WTC11 (cell line): Measurements from ENCODE around the gene PIGU. TPM values are rescaled to one million over a fixed set of nuclear protein-coding genes. Genes with fewer than 3 reads are reported as not detected.

Source experiments
- ATAC-seq: fragments of 200-7000 bp; cut with Tn5 transposase; 2 replicates; pipeline ENCODE4 v1.10.0; 2021; ENCODE audit warnings: mild to moderate bottlenecking, moderate library complexity
- CTCF ChIA-PET: fragments of 300-600 bp; sonication (Branson Sonifier 250); formaldehyde crosslinking; loops from one replicate; lab custom pipeline; 2021; ENCODE audit warnings: antibody characterized with exemption; lab: Charles Lee
- POLR2A ChIA-PET: fragments of 350-600 bp; sonication (Branson Sonifier 250); formaldehyde crosslinking; loops from one replicate; lab custom pipeline; 2021; ENCODE audit warnings: antibody characterized with exemption; lab: Charles Lee
- DNase-seq: peaks from one replicate; pipeline ENCODE4 v3.0.0; 2021; ENCODE audit warnings: low spot score
- H3K27ac Mint-ChIP-seq: 2 replicates; pipeline ENCODE4 v1.8.0; 2021; ENCODE audit warnings: mixed read lengths
- H3K27me3 Mint-ChIP-seq: 2 replicates; pipeline ENCODE4 v1.8.0; 2021; ENCODE audit warnings: low read depth, mild to moderate bottlenecking, moderate library complexity, mixed read lengths
- H3K36me3 Mint-ChIP-seq: 2 replicates; pipeline ENCODE4 v1.8.0; 2021; ENCODE audit warnings: mixed read lengths
- H3K4me1 Mint-ChIP-seq: 2 replicates; pipeline ENCODE4 v1.8.0; 2022; ENCODE audit warnings: mixed read lengths
- H3K4me3 Mint-ChIP-seq: 2 replicates; pipeline ENCODE4 v1.8.0; 2021; ENCODE audit warnings: mild to moderate bottlenecking, moderate library complexity, mixed read lengths
- H3K9me3 Mint-ChIP-seq: 2 replicates; pipeline ENCODE4 v1.8.0; 2021; ENCODE audit warnings: mixed read lengths
- AFF4 ChIP-seq: sonication (generic); formaldehyde crosslinking; IDR thresholded peaks from 2 replicates; pipeline ENCODE4 v1.8.1; 2023; ENCODE audit warnings: mild to moderate bottlenecking, missing genetic modification reagents, borderline replicate concordance
- ATF1 ChIP-seq: sonication (generic); formaldehyde crosslinking; IDR thresholded peaks from 2 replicates; pipeline ENCODE4 v1.8.1; 2023; ENCODE audit warnings: mild to moderate bottlenecking, moderate library complexity, missing genetic modification reagents
- CREB1 ChIP-seq: sonication (generic); formaldehyde crosslinking; IDR thresholded peaks from 2 replicates; pipeline ENCODE4 v1.8.0; 2023; ENCODE audit warnings: mild to moderate bottlenecking, missing genetic modification reagents
- CREM ChIP-seq: sonication (generic); formaldehyde crosslinking; IDR thresholded peaks from 2 replicates; pipeline ENCODE4 v1.8.1; 2022; ENCODE audit warnings: mild to moderate bottlenecking, missing genetic modification reagents, moderate library complexity
- E2F4 ChIP-seq: sonication (generic); formaldehyde crosslinking; IDR thresholded peaks from 2 replicates; pipeline ENCODE4 v1.8.1; 2022; ENCODE audit warnings: low read depth, mild to moderate bottlenecking, moderate library complexity, missing genetic modification reagents, borderline replicate concordance
- EMX1 ChIP-seq: fragments of 250-450 bp; sonication (Bioruptor Pico); IDR thresholded peaks from 2 replicates; pipeline ENCODE4 v1.8.0; 2021; ENCODE audit warnings: mild to moderate bottlenecking
- FOXK1 ChIP-seq: sonication (generic); formaldehyde crosslinking; IDR thresholded peaks from 2 replicates; pipeline ENCODE4 v1.8.0; 2022; ENCODE audit warnings: mild to moderate bottlenecking, moderate library complexity, missing genetic modification reagents
- MAX ChIP-seq: sonication (generic); formaldehyde crosslinking; IDR thresholded peaks from 2 replicates; pipeline ENCODE4 v1.8.0; 2022; ENCODE audit warnings: mild to moderate bottlenecking, missing genetic modification reagents
- MLX ChIP-seq: sonication (generic); formaldehyde crosslinking; IDR thresholded peaks from 2 replicates; pipeline ENCODE4 v1.8.1; 2023; ENCODE audit warnings: mild to moderate bottlenecking, missing genetic modification reagents, moderate library complexity
- RELA ChIP-seq: sonication (generic); formaldehyde crosslinking; IDR thresholded peaks from 2 replicates; pipeline ENCODE4 v1.8.1; 2022; ENCODE audit warnings: missing genetic modification reagents, mild to moderate bottlenecking, borderline replicate concordance
- SP1 ChIP-seq: sonication (generic); formaldehyde crosslinking; conservative IDR thresholded peaks from 2 replicates; pipeline ENCODE4 v1.8.1; 2022; ENCODE audit warnings: missing genetic modification reagents
- TCF7 ChIP-seq: sonication (generic); formaldehyde crosslinking; IDR thresholded peaks from 2 replicates; pipeline ENCODE4 v1.8.0; 2022; ENCODE audit warnings: mild to moderate bottlenecking, low read depth, missing genetic modification reagents, moderate library complexity
- USF1 ChIP-seq: sonication (generic); formaldehyde crosslinking; IDR thresholded peaks from 2 replicates; pipeline ENCODE4 v1.8.0; 2022; ENCODE audit warnings: mild to moderate bottlenecking, missing genetic modification reagents
- ZBTB43 ChIP-seq: sonication (generic); formaldehyde crosslinking; IDR thresholded peaks from 2 replicates; pipeline ENCODE4 v1.8.1; 2023; ENCODE audit warnings: mild to moderate bottlenecking, missing genetic modification reagents
- ZNF425 ChIP-seq: fragments of 250-450 bp; sonication (Bioruptor Pico); conservative IDR thresholded peaks from 2 replicates; pipeline ENCODE4 v1.9.0; 2021; ENCODE audit warnings: mild to moderate bottlenecking
- total RNA-seq: library from RNA; stranded (reverse); gene quantifications from 3 replicates; pipeline ENCODE4 v1.2.3, GENCODE V29; 2021

Gene PIGU
- total RNA-seq, 1 experiment from 2014 or later, result 24.8 TPM

- no peaks in the 10 kb centered on the region for H3K9me3 Mint-ChIP-seq
- no peak for TF ChIP-seq MAX (CRISPR knock-in tag)
- TF ChIP-seq ZNF425 (CRISPR knock-in tag), result no peak
- H3K4me1 Mint-ChIP-seq, result no peaks in the 10 kb centered on the region
- no peak for ATAC-seq
- DNase-seq, result no peak
- H3K27me3 Mint-ChIP-seq, result no peaks in the 10 kb centered on the region
- H3K27ac Mint-ChIP-seq, result no peak overlapping the region
- H3K36me3 Mint-ChIP-seq, result peaks cover 17% of the 10 kb centered on the region
- CTCF ChIA-PET, result no interaction called here
- H3K4me3 Mint-ChIP-seq, result no peak overlapping the region
- POLR2A ChIA-PET, result no interaction called here
These were observed 47.0 kb downstream of the PIGU start for GRCh38 chr20:34629904-34630303.

- CTCF ChIA-PET, result no interaction called here
- no peak for ATAC-seq
- DNase-seq, result no peak
- H3K4me1 Mint-ChIP-seq, result no peaks in the 10 kb centered on the region
- no peak overlapping the region for H3K27ac Mint-ChIP-seq
- H3K27me3 Mint-ChIP-seq, result no peaks in the 10 kb centered on the region
- no peak overlapping the region for H3K4me3 Mint-ChIP-seq
- TF ChIP-seq TCF7 (no peak), USF1 (CRISPR knock-in tag) (no peak), ZBTB43 (CRISPR knock-in tag) (no peak), RELA (CRISPR knock-in tag) (no peak), E2F4 (no peak), CREM (no peak), MLX (CRISPR knock-in tag) (no peak), CREB1 (CRISPR knock-in tag) (no peak), FOXK1 (CRISPR knock-in tag) (no peak), AFF4 (CRISPR knock-in tag) (no peak), SP1 (CRISPR knock-in tag) (no peak), EMX1 (CRISPR knock-in tag) (no peak), ATF1 (no peak)
- TF ChIP-seq, all 79 proteins: peak for 0
- Mint-ChIP-seq H3K9me3 (no peaks in the 10 kb centered on the region), H3K36me3 (peaks cover 15% of the 10 kb centered on the region)
- POLR2A ChIA-PET, result no interaction called here
These were observed 47.5 kb downstream of the PIGU start for GRCh38 chr20:34629342-34629741.
